ENCODE data around the gene CD58. TPM values are rescaled to one million over a fixed set of nuclear protein-coding genes. Genes with fewer than 3 reads are reported as not detected.

The CD58 gene
- total and polyA plus RNA-seq, 9 of the 15 experiments (the other 6 are each of a cell fraction or from before 2014, with no cell fraction given), result 18.1 to 113 (median 37.4) TPM

DNA sequence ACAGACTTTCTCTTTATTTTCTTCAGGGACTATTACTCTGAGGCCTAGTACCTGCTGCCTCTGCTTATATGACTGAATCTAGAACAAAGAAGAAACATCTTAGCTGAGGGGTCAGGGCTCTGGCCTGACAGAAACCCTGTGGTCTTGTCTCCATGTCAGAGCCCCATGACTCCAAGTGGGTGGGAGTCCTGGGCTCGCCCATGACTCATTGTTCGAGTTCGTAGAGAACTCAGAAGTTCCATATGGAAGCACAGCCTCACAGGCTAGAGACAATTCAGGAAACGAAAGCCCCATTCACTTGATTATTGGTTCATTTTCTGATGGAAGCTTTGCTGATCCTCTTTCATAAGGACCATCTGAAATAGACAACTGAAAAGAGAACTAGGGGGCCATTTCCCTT is 73.2 kb downstream of the CD58 start (continued):
- TF ChIP-seq, protein P1, sequence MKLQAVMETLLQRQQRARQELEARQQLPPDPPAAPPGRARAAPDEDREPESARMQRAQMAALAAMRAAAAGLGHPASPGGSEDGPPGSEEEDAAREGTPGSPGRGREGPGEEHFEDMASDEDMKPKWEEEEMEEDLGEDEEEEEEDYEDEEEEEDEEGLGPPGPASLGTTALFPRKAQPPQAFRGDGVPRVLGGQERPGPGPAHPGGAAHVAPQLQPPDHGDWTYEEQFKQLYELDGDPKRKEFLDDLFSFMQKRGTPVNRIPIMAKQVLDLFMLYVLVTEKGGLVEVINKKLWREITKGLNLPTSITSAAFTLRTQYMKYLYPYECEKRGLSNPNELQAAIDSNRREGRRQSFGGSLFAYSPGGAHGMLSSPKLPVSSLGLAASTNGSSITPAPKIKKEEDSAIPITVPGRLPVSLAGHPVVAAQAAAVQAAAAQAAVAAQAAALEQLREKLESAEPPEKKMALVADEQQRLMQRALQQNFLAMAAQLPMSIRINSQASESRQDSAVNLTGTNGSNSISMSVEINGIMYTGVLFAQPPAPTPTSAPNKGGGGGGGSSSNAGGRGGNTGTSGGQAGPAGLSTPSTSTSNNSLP (IDR thresholded peaks at IDR 0.05; ENCODE audit: borderline replicate concordance, low read depth, low read length), result no peak
- TF ChIP-seq PCBP2 (IDR thresholded peaks at IDR 0.05; ENCODE audit: low read depth, low read length, poor library complexity, severe bottlenecking) (no peak), KAT7 (CRISPR knock-in tag; IDR thresholded peaks at IDR 0.05; ENCODE audit: borderline replicate concordance) (no peak), DACH1 (IDR thresholded peaks at IDR 0.05; ENCODE audit: partially characterized antibody) (no peak), ZNF212 (CRISPR knock-in tag; IDR thresholded peaks at IDR 0.05) (no peak), EWSR1 (IDR thresholded peaks at IDR 0.05; ENCODE audit: borderline replicate concordance, low read depth, partially characterized antibody) (no peak), FOSL1 (tag; conservative IDR thresholded peaks at IDR 0.05) (peak; percentile 65), ATF7 (IDR thresholded peaks at IDR 0.05) (no peak), ZNF780A (CRISPR knock-in tag; IDR thresholded peaks at IDR 0.05) (no peak), JUN (IDR thresholded peaks at IDR 0.05; ENCODE audit: borderline replicate concordance, low read depth, low read length) (peak; percentile 49; the same call in 1 of the 2 replicates), JUN (CRISPR knock-in tag; IDR thresholded peaks at IDR 0.05; ENCODE audit: borderline replicate concordance) (no peak)
- TF ChIP-seq, protein P2, sequence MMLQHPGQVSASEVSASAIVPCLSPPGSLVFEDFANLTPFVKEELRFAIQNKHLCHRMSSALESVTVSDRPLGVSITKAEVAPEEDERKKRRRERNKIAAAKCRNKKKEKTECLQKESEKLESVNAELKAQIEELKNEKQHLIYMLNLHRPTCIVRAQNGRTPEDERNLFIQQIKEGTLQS (IDR thresholded peaks at IDR 0.05), result peak; percentile 54
- TF ChIP-seq, protein P2 (CRISPR knock-in tag; conservative IDR thresholded peaks at IDR 0.05), result no peak
- TF ChIP-seq, protein P3, sequence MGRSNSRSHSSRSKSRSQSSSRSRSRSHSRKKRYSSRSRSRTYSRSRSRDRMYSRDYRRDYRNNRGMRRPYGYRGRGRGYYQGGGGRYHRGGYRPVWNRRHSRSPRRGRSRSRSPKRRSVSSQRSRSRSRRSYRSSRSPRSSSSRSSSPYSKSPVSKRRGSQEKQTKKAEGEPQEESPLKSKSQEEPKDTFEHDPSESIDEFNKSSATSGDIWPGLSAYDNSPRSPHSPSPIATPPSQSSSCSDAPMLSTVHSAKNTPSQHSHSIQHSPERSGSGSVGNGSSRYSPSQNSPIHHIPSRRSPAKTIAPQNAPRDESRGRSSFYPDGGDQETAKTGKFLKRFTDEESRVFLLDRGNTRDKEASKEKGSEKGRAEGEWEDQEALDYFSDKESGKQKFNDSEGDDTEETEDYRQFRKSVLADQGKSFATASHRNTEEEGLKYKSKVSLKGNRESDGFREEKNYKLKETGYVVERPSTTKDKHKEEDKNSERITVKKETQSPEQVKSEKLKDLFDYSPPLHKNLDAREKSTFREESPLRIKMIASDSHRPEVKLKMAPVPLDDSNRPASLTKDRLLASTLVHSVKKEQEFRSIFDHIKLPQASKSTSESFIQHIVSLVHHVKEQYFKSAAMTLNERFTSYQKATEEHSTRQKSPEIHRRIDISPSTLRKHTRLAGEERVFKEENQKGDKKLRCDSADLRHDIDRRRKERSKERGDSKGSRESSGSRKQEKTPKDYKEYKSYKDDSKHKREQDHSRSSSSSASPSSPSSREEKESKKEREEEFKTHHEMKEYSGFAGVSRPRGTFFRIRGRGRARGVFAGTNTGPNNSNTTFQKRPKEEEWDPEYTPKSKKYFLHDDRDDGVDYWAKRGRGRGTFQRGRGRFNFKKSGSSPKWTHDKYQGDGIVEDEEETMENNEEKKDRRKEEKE (IDR thresholded peaks at IDR 0.05; ENCODE audit: borderline replicate concordance in 1 of 2, control insufficient read depth in 1 of 2, low read depth in 2 of 2, low read length in 1 of 2), result no peak
- TF ChIP-seq, protein P4, sequence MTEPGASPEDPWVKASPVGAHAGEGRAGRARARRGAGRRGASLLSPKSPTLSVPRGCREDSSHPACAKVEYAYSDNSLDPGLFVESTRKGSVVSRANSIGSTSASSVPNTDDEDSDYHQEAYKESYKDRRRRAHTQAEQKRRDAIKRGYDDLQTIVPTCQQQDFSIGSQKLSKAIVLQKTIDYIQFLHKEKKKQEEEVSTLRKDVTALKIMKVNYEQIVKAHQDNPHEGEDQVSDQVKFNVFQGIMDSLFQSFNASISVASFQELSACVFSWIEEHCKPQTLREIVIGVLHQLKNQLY (CRISPR knock-in tag; conservative IDR thresholded peaks at IDR 0.05), result no peak
- TF ChIP-seq, protein P5, sequence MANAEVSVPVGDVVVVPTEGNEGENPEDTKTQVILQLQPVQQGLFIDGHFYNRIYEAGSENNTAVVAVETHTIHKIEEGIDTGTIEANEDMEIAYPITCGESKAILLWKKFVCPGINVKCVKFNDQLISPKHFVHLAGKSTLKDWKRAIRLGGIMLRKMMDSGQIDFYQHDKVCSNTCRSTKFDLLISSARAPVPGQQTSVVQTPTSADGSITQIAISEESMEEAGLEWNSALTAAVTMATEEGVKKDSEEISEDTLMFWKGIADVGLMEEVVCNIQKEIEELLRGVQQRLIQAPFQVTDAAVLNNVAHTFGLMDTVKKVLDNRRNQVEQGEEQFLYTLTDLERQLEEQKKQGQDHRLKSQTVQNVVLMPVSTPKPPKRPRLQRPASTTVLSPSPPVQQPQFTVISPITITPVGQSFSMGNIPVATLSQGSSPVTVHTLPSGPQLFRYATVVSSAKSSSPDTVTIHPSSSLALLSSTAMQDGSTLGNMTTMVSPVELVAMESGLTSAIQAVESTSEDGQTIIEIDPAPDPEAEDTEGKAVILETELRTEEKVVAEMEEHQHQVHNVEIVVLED (CRISPR knock-in tag; IDR thresholded peaks at IDR 0.05), result no peak
